GM19240 (cell line): ENCODE results near the gene NRCAM.
"Not testable (repeated sequence)": the region's sequence is repeated elsewhere in the genome, so short reads cannot be mapped to it uniquely, and the experiment has no call there.

Experiments
- DNase-seq: peaks from one replicate; pipeline ENCODE4 v3.0.0; 2011; ENCODE audit warnings: low spot score; ENCODE audit not compliant: insufficient read length

The NRCAM gene

GRCh38 chr7:108348913-108349312 is 107.3 kb downstream of the NRCAM start:
- DNase-seq: no peak

- no peak for DNase-seq
These were observed 108.6 kb downstream of the NRCAM start for GRCh38 chr7:108347616-108348015.

GRCh38 chr7:108345710-108346336 is 110.4 kb downstream of the NRCAM start:
- DNase-seq: no peak

GRCh38 chr7:108340856-108341411 is 115.3 kb downstream of the NRCAM start:
- no peak for DNase-seq

GRCh38 chr7:108340406-108340805 is 115.8 kb downstream of the NRCAM start:
- not testable (repeated sequence) for DNase-seq

- no peak for DNase-seq
These were observed 120.8 kb downstream of the NRCAM start for GRCh38 chr7:108335269-108335918.

GRCh38 chr7:108332937-108333336 is 123.3 kb downstream of the NRCAM start:
- DNase-seq: no peak

GRCh38 chr7:108331971-108332370 is 124.3 kb downstream of the NRCAM start:
- no peak for DNase-seq

- DNase-seq: no peak
These were observed 126.0 kb downstream of the NRCAM start for GRCh38 chr7:108330227-108330626.

- DNase-seq: no peak
These were observed 126.7 kb downstream of the NRCAM start for GRCh38 chr7:108329514-108329913.

GRCh38 chr7:108328174-108328651 is 128.0 kb downstream of the NRCAM start:
- no peak for DNase-seq

GRCh38 chr7:108327353-108327752 is 128.9 kb downstream of the NRCAM start:
- DNase-seq: no peak

GRCh38 chr7:108326938-108327337 is 129.3 kb downstream of the NRCAM start:
- no peak for DNase-seq

GRCh38 chr7:108324053-108325038 is 131.9 kb downstream of the NRCAM start:
- DNase-seq: no peak

- DNase-seq: no peak
These were observed 133.1 kb downstream of the NRCAM start for GRCh38 chr7:108322925-108323832.

GRCh38 chr7:108322046-108322445 is 134.2 kb downstream of the NRCAM start:
- DNase-seq: no peak

GRCh38 chr7:108321359-108321758 is 134.9 kb downstream of the NRCAM start:
- no peak for DNase-seq

GRCh38 chr7:108316708-108317107 is 139.5 kb downstream of the NRCAM start:
- DNase-seq: no peak

GRCh38 chr7:108314551-108314950 is 141.7 kb downstream of the NRCAM start:
- DNase-seq: no peak

- no peak for DNase-seq
These were observed 142.2 kb downstream of the NRCAM start for GRCh38 chr7:108314049-108314448.

GRCh38 chr7:108313086-108313485 is 143.2 kb downstream of the NRCAM start:
- no peak for DNase-seq
